Stimulated activated naive B cell treated with anti-CD40 and anti-IgM and Interleukin-4, amounts not matched to agents 10 μg/mL and 1 μg/mL and 100 μg/mL, for 72 hours (primary cell): Measurements from ENCODE around the gene CDC42BPG.

Experiments
- ATAC-seq, 2 donors: fragments of 150-1000 bp; cut with Tn5 transposase; replicated peaks; 2 replicates each; pipeline ENCODE4 v1.10.0; 2021; ENCODE audit warnings: moderate library complexity in 1 of 2
- DNase-seq: peaks from one replicate; pipeline ENCODE4 v3.0.0; 2021
- H3K27ac Mint-ChIP-seq: one replicate; pipeline ENCODE4 v1.8.0; 2022; ENCODE audit warnings: mild to moderate bottlenecking, mixed read lengths
- H3K27me3 Mint-ChIP-seq, 2 donors: one replicate each; pipeline ENCODE4 v1.8.0; 2022; ENCODE audit warnings: mixed read lengths in 2 of 2
- H3K36me3 Mint-ChIP-seq, 2 donors: one replicate each; pipeline ENCODE4 v1.8.0; 2022; ENCODE audit warnings: mixed read lengths in 2 of 2, mild to moderate bottlenecking in 1 of 2
- H3K4me1 Mint-ChIP-seq, 2 donors: one replicate each; pipeline ENCODE4 v1.8.0; 2022; ENCODE audit warnings: mixed read lengths in 2 of 2, mild to moderate bottlenecking in 1 of 2
- H3K4me3 Mint-ChIP-seq, 2 donors: one replicate each; pipeline ENCODE4 v1.8.0; 2022; ENCODE audit warnings: mild to moderate bottlenecking in 2 of 2, mixed read lengths in 2 of 2, moderate library complexity in 1 of 2
- H3K9me3 Mint-ChIP-seq, 2 donors: one replicate each; pipeline ENCODE4 v1.8.0; 2022; ENCODE audit warnings: mixed read lengths in 2 of 2, mild to moderate bottlenecking in 1 of 2

Gene CDC42BPG, protein sequence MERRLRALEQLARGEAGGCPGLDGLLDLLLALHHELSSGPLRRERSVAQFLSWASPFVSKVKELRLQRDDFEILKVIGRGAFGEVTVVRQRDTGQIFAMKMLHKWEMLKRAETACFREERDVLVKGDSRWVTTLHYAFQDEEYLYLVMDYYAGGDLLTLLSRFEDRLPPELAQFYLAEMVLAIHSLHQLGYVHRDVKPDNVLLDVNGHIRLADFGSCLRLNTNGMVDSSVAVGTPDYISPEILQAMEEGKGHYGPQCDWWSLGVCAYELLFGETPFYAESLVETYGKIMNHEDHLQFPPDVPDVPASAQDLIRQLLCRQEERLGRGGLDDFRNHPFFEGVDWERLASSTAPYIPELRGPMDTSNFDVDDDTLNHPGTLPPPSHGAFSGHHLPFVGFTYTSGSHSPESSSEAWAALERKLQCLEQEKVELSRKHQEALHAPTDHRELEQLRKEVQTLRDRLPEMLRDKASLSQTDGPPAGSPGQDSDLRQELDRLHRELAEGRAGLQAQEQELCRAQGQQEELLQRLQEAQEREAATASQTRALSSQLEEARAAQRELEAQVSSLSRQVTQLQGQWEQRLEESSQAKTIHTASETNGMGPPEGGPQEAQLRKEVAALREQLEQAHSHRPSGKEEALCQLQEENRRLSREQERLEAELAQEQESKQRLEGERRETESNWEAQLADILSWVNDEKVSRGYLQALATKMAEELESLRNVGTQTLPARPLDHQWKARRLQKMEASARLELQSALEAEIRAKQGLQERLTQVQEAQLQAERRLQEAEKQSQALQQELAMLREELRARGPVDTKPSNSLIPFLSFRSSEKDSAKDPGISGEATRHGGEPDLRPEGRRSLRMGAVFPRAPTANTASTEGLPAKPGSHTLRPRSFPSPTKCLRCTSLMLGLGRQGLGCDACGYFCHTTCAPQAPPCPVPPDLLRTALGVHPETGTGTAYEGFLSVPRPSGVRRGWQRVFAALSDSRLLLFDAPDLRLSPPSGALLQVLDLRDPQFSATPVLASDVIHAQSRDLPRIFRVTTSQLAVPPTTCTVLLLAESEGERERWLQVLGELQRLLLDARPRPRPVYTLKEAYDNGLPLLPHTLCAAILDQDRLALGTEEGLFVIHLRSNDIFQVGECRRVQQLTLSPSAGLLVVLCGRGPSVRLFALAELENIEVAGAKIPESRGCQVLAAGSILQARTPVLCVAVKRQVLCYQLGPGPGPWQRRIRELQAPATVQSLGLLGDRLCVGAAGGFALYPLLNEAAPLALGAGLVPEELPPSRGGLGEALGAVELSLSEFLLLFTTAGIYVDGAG (N-terminal part only)

DNA sequence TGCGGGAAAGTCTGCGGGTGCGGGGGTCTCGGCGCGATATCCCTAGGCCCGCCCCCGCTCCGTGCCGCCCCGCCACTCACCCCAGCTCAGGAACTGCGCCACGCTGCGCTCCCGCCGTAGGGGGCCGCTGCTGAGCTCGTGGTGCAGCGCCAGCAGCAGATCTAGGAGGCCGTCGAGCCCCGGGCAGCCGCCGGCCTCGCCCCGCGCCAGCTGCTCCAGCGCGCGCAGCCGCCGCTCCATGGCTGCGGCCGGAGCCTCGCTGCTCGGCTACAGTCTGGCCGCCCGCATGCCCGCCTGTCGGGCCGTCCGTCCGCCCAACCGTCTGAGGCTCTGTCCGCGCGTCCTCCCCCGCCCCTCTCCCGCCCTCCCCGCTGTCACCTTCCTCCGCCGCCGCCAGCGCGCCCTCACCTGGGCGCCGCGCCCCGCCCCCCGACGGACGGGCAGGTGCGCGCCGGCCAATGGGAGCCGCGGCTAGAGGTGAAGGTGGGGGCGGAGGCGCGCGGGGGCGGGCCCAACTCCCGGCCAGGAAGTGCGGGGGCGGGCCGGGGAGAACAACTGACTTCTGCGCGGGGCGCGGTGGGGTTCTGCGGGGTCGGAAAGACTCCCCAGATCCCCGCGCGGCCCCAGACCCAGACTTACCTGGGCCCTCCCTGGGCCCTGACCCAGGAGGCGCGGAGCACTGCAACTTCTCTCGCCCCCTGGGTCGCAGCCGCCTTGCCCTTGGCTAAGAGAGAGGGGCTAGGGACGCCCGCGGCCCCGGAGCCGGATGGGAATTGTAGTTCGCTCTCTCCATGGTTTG, at the start of gene CDC42BPG:
TSS of gene CDC42BPG (minus strand) at position 324 of the 799 bp plus-strand sequence. CDS start at position 240, 84 bp downstream.
- DNase-seq (peak; percentile 50), ATAC-seq (peak; percentile 62 to 67)
- Mint-ChIP-seq H3K36me3 (peaks cover 0 to under 1% of the 10 kb centered on the region in 2 donors), H3K4me3 (peak within 1 kb of the TSS; percentile 80 to 85), H3K27ac (no peak within 1 kb of the TSS), H3K27me3 (no peaks in the 10 kb centered on the region), H3K4me1 (peaks cover 33 to 48% of the 10 kb centered on the region in 2 donors), H3K9me3 (no peaks in the 10 kb centered on the region)

DNA sequence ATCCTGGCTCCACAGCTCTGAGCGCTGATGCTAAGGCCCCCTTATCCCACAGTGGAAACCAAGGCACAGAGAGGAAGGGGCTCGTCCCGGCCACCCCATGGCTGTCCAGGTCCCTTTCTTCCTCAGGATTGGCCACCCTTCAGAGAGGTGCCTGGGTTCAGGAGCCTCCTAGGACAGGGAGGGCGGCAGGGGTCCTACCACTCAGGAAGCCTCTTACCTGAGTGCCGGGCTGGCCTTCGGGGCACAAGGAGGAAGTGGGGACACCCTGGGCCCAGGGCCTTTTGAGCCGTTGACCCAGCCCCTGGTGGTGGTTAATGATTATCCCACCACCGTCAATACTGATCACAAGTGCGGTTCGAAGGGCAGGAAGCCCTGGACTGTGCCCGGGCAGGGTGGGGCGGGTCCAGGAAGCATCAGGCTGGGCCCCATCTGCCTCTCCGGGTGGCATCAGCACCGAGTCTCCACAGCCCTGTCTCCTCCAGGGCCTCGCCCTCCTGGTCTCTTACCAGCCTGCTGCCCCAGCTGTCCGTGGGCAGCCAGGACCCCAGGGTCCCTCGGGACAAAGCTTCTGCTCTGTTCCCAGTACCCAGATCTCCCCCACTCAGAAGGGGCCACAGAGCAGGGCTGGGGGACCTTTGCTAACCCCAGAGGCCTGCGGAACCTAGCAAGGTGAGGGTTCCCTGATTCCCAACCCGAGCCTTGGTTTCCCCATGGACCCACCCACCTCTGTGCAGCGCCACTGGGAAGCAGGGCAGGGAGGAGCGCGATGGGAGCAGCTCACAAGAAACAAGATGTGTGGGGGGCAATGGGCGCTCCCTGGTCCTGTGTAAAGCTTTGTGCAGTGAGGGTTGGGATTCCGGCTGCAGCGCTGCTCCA, 49.0 kb upstream of the CDC42BPG start:
- Mint-ChIP-seq H3K27me3 (no peaks in the 10 kb centered on the region), H3K4me1 (peaks cover 26 to 48% of the 10 kb centered on the region in 2 donors), H3K4me3 (no peak overlapping the region), H3K9me3 (no peaks in the 10 kb centered on the region), H3K36me3 (peaks cover 19% of the 10 kb centered on the region in 2 donors), H3K27ac (no peak overlapping the region)
- ATAC-seq (peak in 1 of 2 donors; percentile 17), DNase-seq (no peak)

DNA sequence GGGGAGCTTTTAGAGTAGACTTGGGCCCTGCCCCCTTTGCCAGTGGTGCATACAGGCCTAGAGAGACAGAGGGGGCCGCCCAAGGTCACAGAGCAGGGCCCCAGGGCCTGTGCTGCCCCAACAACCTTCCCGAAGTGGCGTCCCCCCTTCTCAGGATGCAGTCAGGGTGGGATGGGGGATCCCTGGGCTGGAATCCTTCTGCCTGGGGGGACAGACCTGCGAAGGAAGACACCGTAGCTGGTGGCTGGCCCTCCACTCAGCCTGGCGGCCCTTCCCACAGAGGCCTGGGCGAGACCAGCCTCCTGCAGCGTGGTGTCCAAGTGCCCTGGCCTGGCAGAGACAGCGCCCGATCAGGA, 48.4 kb upstream of the CDC42BPG start:
- Mint-ChIP-seq H3K36me3 (peaks cover 16 to 17% of the 10 kb centered on the region in 2 donors), H3K27me3 (no peaks in the 10 kb centered on the region), H3K9me3 (no peaks in the 10 kb centered on the region), H3K27ac (no peak overlapping the region), H3K4me1 (peaks cover 31 to 55% of the 10 kb centered on the region in 2 donors), H3K4me3 (no peak overlapping the region)
- DNase-seq: no peak
- no peak for ATAC-seq

DNA sequence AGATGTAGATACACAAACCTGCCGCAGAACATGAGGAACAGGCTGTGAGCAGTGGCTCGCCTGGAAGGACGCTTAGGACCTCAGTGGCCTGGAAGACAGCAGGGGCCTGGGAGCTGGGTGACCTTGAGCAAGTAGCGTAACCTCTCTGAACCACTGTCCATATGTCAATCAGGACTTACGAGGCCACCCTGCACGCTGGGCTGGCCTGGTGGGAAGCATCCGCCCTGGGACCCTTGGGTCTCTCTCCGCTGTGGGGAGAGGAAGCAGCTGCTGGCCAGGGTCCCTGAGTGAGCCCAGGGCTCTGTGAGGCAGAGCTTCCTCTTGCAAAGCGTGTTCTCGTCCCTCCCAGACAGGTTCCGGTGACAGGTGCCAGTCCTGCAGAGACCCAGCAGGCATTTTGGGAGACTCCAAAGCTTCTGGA, 48.0 kb upstream of the CDC42BPG start:
- DNase-seq (no peak), ATAC-seq (no peak)
- no peaks in the 10 kb centered on the region for H3K27me3 Mint-ChIP-seq
- no peaks in the 10 kb centered on the region for H3K9me3 Mint-ChIP-seq
- H3K4me1 Mint-ChIP-seq: peaks cover 32 to 57% of the 10 kb centered on the region in 2 donors
- peaks cover 14 to 15% of the 10 kb centered on the region in 2 donors for H3K36me3 Mint-ChIP-seq
- no peak overlapping the region for H3K4me3 Mint-ChIP-seq
- peak overlapping the region; percentile 33 for H3K27ac Mint-ChIP-seq

DNA sequence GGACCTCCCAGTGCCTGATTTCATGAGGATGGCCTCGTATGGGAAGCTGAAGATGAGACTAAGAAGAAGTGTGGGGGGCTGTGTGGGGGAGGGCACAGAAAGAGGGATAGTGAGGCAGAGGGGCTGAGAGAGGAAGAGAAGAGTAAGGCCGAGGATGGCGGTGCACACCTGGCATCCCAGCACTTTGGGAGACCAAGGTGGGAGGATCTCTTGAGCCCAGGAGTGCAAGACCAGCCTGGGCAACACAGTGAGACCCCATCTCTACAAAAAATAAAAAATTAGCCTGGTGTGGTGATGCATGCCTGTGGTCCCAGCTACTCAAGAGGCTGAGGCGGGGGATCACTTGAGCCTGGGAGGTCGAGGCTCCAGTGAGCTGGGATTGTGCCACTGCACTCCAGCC, 47.4 kb upstream of the CDC42BPG start:
- Mint-ChIP-seq H3K36me3 (peaks cover 9% of the 10 kb centered on the region in 2 donors), H3K4me1 (peaks cover 34 to 61% of the 10 kb centered on the region in 2 donors), H3K27ac (peak overlapping the region; percentile 33), H3K4me3 (no peak overlapping the region), H3K27me3 (no peaks in the 10 kb centered on the region), H3K9me3 (no peaks in the 10 kb centered on the region)
- DNase-seq (no peak), ATAC-seq (no peak)

DNA sequence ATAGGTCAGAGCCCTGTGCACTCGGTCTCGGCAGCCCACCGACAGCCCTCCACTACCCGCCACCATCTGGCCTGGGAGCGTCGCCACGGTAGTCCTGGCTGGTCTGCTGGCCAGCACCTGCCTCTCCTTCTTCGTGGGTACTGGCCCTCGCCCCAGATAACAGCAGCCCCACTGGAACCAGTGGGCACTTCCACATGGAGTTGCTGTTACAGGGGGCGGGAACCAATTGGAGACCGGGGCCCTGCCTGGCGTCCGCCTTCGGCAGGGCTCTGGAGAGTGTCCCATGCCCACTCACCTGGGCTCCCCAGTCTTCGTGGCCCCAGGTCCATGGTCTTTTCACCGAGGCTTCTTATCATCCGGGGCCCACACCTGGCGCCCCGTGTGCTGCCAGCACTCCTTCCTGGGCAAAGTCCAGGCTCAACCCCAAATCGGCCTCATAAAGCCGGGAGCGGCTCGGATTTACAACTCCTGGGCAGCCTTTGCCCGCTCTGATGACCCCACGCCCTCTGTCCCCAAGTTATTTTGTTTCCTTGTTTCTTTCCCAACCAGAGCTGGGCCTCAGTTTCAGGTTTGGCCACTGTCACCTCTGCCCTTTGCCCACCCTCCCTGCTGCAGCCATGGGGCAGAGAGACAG, 46.9 kb upstream of the CDC42BPG start:
- no peaks in the 10 kb centered on the region for H3K27me3 Mint-ChIP-seq
- DNase-seq (no peak), ATAC-seq (no peak)
- H3K4me3 Mint-ChIP-seq: no peak overlapping the region
- peaks cover 34 to 61% of the 10 kb centered on the region in 2 donors for H3K4me1 Mint-ChIP-seq
- no peaks in the 10 kb centered on the region for H3K9me3 Mint-ChIP-seq
- H3K36me3 Mint-ChIP-seq: peaks cover 9% of the 10 kb centered on the region in 2 donors
- H3K27ac Mint-ChIP-seq: peak overlapping the region; percentile 33

DNA sequence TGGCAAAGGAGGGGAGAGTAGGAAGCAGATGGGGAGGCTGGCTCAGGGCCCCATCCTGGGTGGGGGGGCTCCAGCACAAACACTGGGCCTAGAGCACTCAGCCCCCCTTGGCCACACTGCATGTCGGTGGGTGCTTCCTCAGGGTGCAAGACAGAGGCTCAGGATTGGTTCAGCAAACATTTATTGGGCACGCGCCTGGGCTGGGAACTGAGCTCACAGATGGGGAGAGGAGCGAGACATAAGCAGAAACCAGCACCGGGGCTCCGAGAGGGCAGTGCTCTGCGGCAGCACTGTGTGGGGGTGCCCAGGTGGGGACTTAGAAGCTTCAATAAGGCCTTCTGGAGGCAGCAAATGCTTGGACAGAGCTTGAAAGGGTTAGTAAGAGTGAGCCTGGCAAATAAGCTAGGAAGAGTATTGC, 46.1 kb upstream of the CDC42BPG start:
- Mint-ChIP-seq H3K27ac (peak overlapping the region; percentile 69), H3K27me3 (no peaks in the 10 kb centered on the region), H3K4me3 (no peak overlapping the region), H3K9me3 (no peaks in the 10 kb centered on the region), H3K4me1 (peaks cover 38 to 68% of the 10 kb centered on the region in 2 donors), H3K36me3 (peaks cover 2 to 3% of the 10 kb centered on the region in 2 donors)
- ATAC-seq: no peak
- no peak for DNase-seq

DNA sequence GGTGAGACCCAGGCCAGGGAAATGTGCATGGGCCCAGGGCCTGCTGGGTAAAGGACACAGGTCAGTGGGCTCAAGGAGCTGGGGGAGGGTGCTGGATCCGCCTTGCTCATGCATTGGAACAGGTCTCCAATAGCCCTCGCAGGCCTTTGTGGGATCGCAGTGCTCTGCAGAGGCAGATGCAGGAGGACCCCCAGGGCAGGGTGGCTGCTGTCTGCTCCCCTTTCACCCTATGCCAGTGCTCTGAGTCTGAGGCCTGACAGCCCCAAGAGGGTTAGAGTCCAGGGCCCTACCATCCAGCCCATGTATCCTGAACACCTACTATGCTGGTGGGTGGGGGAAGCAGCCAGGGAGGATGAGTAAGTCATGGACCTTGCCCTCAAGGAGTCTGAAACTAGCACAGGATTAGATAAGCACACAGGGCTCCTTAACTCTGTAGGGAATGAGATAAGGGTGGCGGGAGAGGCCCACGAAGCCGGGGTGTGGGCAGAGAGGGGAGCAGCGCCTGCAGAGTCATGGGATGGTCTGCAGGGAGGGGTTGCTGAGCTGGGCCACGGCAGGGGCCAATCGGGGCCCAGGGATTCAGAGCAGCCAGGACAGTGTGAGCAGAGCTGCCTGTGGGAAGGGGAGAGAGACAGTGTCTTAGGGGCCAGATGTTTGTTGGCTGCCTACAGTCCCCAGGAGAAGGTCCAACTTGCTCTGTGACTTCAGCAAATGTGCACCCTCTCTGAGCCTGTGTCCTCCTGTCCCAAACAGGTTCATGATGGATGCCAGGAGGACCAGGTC, 44.5 kb upstream of the CDC42BPG start:
- H3K4me3 Mint-ChIP-seq: no peak overlapping the region

DNA sequence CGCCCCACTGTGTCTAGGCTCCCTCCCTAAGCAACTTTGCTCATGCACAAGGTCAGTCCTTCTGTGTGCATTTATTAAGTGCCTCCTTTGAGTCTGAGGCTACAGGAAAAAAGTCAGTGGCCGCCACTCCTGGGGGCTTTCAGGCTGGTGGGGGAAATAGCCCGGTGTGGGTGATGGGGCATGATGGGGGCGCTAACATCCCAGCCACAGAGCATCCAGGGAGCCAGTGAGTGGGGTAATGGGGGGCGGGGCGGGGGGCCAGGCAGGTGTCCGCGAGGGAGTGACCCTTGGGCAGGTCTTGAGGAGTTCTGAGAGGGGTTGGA, 43.9 kb upstream of the CDC42BPG start:
- DNase-seq (no peak), ATAC-seq (no peak)
- Mint-ChIP-seq H3K36me3 (no peaks in the 10 kb centered on the region), H3K4me3 (peak overlapping the region; percentile 81 to 84), H3K4me1 (peaks cover 41 to 65% of the 10 kb centered on the region in 2 donors), H3K27me3 (no peaks in the 10 kb centered on the region), H3K9me3 (no peaks in the 10 kb centered on the region), H3K27ac (peak overlapping the region; percentile 83)

More for the DNA sequence above, 44.5 kb upstream of the CDC42BPG start:
- no peak for ATAC-seq
- DNase-seq: no peak
- Mint-ChIP-seq H3K36me3 (no peaks in the 10 kb centered on the region), H3K27me3 (no peaks in the 10 kb centered on the region), H3K27ac (no peak overlapping the region), H3K9me3 (no peaks in the 10 kb centered on the region), H3K4me1 (peaks cover 40 to 69% of the 10 kb centered on the region in 2 donors)

DNA sequence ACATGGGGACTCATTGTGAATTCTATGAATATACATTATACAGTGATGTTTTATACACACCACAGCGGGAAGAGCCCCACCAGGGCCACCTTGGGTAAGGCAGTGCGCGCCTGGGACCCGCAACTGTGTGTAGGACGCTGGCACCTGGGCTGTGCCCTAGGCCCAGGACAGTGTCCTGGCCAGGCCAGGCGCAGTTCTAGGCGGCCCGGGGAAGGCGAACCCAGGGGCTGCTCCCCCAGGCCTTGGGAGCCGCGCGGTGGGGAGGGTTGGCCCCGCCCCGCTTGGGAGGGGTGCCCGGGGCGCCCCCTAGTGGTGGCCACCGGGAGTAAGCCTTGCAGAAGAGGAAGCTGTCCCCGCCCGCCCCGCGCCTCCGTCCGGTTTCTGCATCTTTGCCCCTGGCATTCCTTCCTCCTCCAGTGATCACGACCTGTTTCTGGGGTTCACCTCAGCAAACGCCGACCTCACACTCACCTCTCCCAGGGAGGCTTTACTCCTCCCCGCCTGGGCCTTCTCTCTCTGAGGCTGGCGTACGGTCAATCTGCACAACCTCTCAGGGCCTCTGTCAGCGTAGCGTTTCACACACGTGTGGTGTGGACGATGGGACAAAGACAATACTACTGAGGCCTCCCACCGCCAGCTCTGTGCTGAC, 43.4 kb upstream of the CDC42BPG start:
- Mint-ChIP-seq H3K27me3 (no peaks in the 10 kb centered on the region), H3K4me3 (peak overlapping the region; percentile 81 to 84), H3K4me1 (peaks cover 41 to 61% of the 10 kb centered on the region in 2 donors), H3K36me3 (no peaks in the 10 kb centered on the region), H3K9me3 (no peaks in the 10 kb centered on the region), H3K27ac (peak overlapping the region; percentile 83)
- ATAC-seq: peak; percentile 89 to 95
- DNase-seq: peak; percentile 71

DNA sequence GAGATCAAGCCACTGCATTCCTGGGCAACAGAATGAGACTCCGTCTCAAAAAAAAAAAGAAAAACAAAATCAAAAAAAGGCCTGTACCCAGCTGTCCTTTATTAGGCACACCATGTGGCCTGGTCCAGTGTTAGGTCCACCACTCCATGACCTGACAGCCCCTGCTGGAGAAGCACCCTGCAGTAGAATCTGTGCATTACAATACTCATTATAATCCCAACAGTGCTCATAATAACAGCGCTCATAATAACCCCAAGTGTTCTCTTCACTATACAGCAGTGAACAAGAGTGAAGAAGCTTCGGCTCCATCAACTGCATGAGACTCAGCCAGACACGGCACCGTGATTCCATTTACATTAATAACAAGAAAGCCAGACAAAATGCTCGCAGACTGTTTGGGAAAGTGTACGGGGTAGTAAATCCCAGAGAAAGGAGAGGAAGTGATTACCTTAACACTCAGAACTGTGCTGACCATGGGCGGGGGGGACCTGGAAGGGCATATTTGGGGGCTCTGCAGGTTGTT, 42.8 kb upstream of the CDC42BPG start:
- no peak overlapping the region for H3K27ac Mint-ChIP-seq
- peak overlapping the region in 1 of 2 donors; percentile 14 for H3K4me3 Mint-ChIP-seq
- DNase-seq (no peak), ATAC-seq (no peak)
- H3K27me3 Mint-ChIP-seq: no peaks in the 10 kb centered on the region
- peaks cover 37 to 55% of the 10 kb centered on the region in 2 donors for H3K4me1 Mint-ChIP-seq
- H3K9me3 Mint-ChIP-seq: no peaks in the 10 kb centered on the region
- H3K36me3 Mint-ChIP-seq: no peaks in the 10 kb centered on the region
